Mesenchymal stem cell (in vitro differentiated cells and primary cell): ENCODE results near the gene ATP8A1.

Experiments
- DNase-seq: peaks from one replicate; pipeline ENCODE4 v3.0.0-alpha.2; 2013
- H2AFZ ChIP-seq: one replicate; pipeline ENCODE4 v1.6.1; 2013; ENCODE audit warnings: low read depth, mild to moderate bottlenecking, control low read depth, inconsistent platforms, low read length, moderate library complexity
- H2AK5ac ChIP-seq: 2 replicates; pipeline ENCODE4 v1.6.1; 2013; ENCODE audit warnings: low read length, moderate library complexity, mild to moderate bottlenecking, inconsistent platforms; ENCODE audit not compliant: severe bottlenecking
- H2BK120ac ChIP-seq: one replicate; pipeline ENCODE4 v1.6.1; 2013; ENCODE audit warnings: low read depth, mild to moderate bottlenecking, inconsistent platforms, low read length, moderate library complexity
- H2BK12ac ChIP-seq, 2 experiments: one replicate each; pipeline ENCODE4 v1.6.1; 2013; ENCODE audit warnings: inconsistent platforms in 2 of 2, low read length in 2 of 2, mild to moderate bottlenecking in 2 of 2, moderate library complexity in 2 of 2, control low read depth in 1 of 2
- H2BK15ac ChIP-seq: one replicate; pipeline ENCODE4 v1.6.1; 2013; ENCODE audit warnings: mild to moderate bottlenecking, low read depth, inconsistent platforms; ENCODE audit not compliant: poor library complexity, severe bottlenecking
- H2BK5ac ChIP-seq: 2 replicates; pipeline ENCODE4 v1.6.1; 2013; ENCODE audit warnings: low read depth, mild to moderate bottlenecking, low read length, control low read depth, inconsistent platforms; ENCODE audit not compliant: poor library complexity, severe bottlenecking
- H3K14ac ChIP-seq, 2 experiments: one replicate each; pipeline ENCODE4 v1.6.1; 2013; ENCODE audit warnings: inconsistent platforms in 2 of 2, low read length in 2 of 2, control low read depth in 1 of 2, mild to moderate bottlenecking in 1 of 2, moderate library complexity in 1 of 2
- H3K18ac ChIP-seq, 2 experiments: one replicate each; pipeline ENCODE4 v1.6.1; 2013; ENCODE audit warnings: inconsistent platforms in 2 of 2, low read length in 2 of 2, control low read depth in 1 of 2, low read depth in 1 of 2, mild to moderate bottlenecking in 1 of 2
- H3K23ac ChIP-seq, 2 experiments: one replicate each; pipeline ENCODE4 v1.6.1; 2013; ENCODE audit warnings: inconsistent platforms in 2 of 2, low read length in 2 of 2, mild to moderate bottlenecking in 2 of 2, moderate library complexity in 2 of 2, control low read depth in 1 of 2
- H3K27ac ChIP-seq: 2 replicates; pipeline ENCODE4 v1.5.1; 2013; ENCODE audit warnings: mild to moderate bottlenecking, moderate library complexity, low read length, control low read depth, inconsistent platforms; ENCODE audit not compliant: poor library complexity, severe bottlenecking
- H3K27me3 ChIP-seq, 2 experiments: 2 replicates each; pipeline versions ENCODE4 v1.6.1 to v1.7.0; 2013; ENCODE audit warnings: low read length in 2 of 2, mild to moderate bottlenecking in 2 of 2, moderate library complexity in 2 of 2, control low read depth in 1 of 2, inconsistent platforms in 1 of 2; ENCODE audit not compliant: control insufficient read depth in 1 of 2, insufficient read depth in 1 of 2
- H3K36me3 ChIP-seq, 2 experiments: 2 replicates each; pipeline versions ENCODE4 v1.6.1 to v1.7.0; 2013; ENCODE audit warnings: low read length in 2 of 2, control low read depth in 1 of 2, inconsistent platforms in 1 of 2, low read depth in 1 of 2, mild to moderate bottlenecking in 1 of 2; ENCODE audit not compliant: insufficient read depth in 2 of 2, control insufficient read depth in 1 of 2
- H3K4ac ChIP-seq, 2 experiments: one replicate each; pipeline ENCODE4 v1.6.1; 2013; ENCODE audit warnings: inconsistent platforms in 2 of 2, low read length in 2 of 2, mild to moderate bottlenecking in 2 of 2, moderate library complexity in 2 of 2, control low read depth in 1 of 2, low read depth in 1 of 2
- H3K4me1 ChIP-seq: 2 replicates; pipeline ENCODE4 v1.6.1; 2013; ENCODE audit warnings: low read depth, low read length, control low read depth; ENCODE audit not compliant: control insufficient read depth, insufficient read depth
- H3K4me2 ChIP-seq: 2 replicates; pipeline ENCODE4 v1.6.1; 2013; ENCODE audit warnings: low read length, mild to moderate bottlenecking, inconsistent platforms; ENCODE audit not compliant: poor library complexity, severe bottlenecking
- H3K4me3 ChIP-seq, 2 experiments: 2 replicates each; pipeline versions ENCODE4 v1.5.1 to v1.7.0; 2013; ENCODE audit warnings: low read length in 2 of 2, mild to moderate bottlenecking in 2 of 2, control low read depth in 1 of 2, low read depth in 1 of 2; ENCODE audit not compliant: insufficient read depth in 1 of 2
- H3K79me1 ChIP-seq: replicated peaks from 2 replicates; pipeline ENCODE4 v1.6.1; 2013; ENCODE audit warnings: mild to moderate bottlenecking, control low read depth, low read length, inconsistent platforms; ENCODE audit not compliant: poor library complexity, severe bottlenecking
- H3K9ac ChIP-seq: 2 replicates; pipeline ENCODE4 v1.7.0; 2013; ENCODE audit warnings: mild to moderate bottlenecking, low read length, moderate library complexity
- H3K9me3 ChIP-seq: 2 replicates; pipeline ENCODE4 v1.7.0; 2013; ENCODE audit warnings: mild to moderate bottlenecking, low read length; ENCODE audit not compliant: control insufficient read depth
- H4K8ac ChIP-seq: one replicate; pipeline ENCODE4 v1.6.1; 2013; ENCODE audit warnings: inconsistent platforms, mild to moderate bottlenecking, low read length, moderate library complexity
- H4K91ac ChIP-seq: one replicate; pipeline ENCODE4 v1.6.1; 2013; ENCODE audit warnings: mild to moderate bottlenecking, low read length, inconsistent platforms
- WGBS: methylation state at CpG from one replicate; pipeline ENCODE4 v1.1.7; 2013; ENCODE audit warnings: mixed read lengths; 5-methylcytosine and 5-hydroxymethylcytosine counted together

Gene ATP8A1

GRCh38 chr4:42642845-42643615 lies 13.9 kb downstream of the ATP8A1 start:
- Histone ChIP-seq H4K8ac (no peak overlapping the region), H3K79me1 (peaks cover 1% of the 10 kb centered on the region), H3K18ac (no peak overlapping the region), H3K36me3 (no peaks in the 10 kb centered on the region), H3K27me3 (no peaks in the 10 kb centered on the region), H3K27ac (no peak overlapping the region), H4K91ac (no peak overlapping the region), H3K4me3 (no peak overlapping the region), H2BK15ac (no peak overlapping the region), H2BK120ac (no peak overlapping the region), H2BK12ac (no peak overlapping the region), H2BK5ac (no peak overlapping the region), H3K4ac (no peak overlapping the region), H3K4me1 (no peaks in the 10 kb centered on the region), H2AK5ac (no peak overlapping the region), H3K23ac (no peak overlapping the region), H2AFZ (no peak overlapping the region), H3K9me3 (no peaks in the 10 kb centered on the region), H3K14ac (no peak overlapping the region), H3K4me2 (no peak overlapping the region), H3K9ac (no peak overlapping the region)
- no peak for DNase-seq
- 74% methylated on average over 6 of the region's 7 CpGs for WGBS

GRCh38 chr4:42642101-42642797 lies 14.7 kb downstream of the ATP8A1 start:
- no peaks in the 10 kb centered on the region for H3K36me3 ChIP-seq
- H3K4me3 ChIP-seq, result no peak overlapping the region
- no peak overlapping the region for H3K18ac ChIP-seq
- H2BK12ac ChIP-seq, result no peak overlapping the region
- no peak overlapping the region for H3K4ac ChIP-seq
- no peak overlapping the region for H2BK15ac ChIP-seq
- WGBS, result 73% methylated on average over 7 of the region's 7 CpGs
- no peak overlapping the region for H4K91ac ChIP-seq
- no peak overlapping the region for H2AFZ ChIP-seq
- no peak overlapping the region for H2AK5ac ChIP-seq
- no peak overlapping the region for H3K23ac ChIP-seq
- no peak for DNase-seq
- no peaks in the 10 kb centered on the region for H3K9me3 ChIP-seq
- no peak overlapping the region for H3K27ac ChIP-seq
- no peak overlapping the region for H2BK120ac ChIP-seq
- H3K14ac ChIP-seq, result no peak overlapping the region
- no peak overlapping the region for H2BK5ac ChIP-seq
- H3K4me1 ChIP-seq, result no peaks in the 10 kb centered on the region
- no peak overlapping the region for H4K8ac ChIP-seq
- H3K4me2 ChIP-seq, result no peak overlapping the region
- H3K9ac ChIP-seq, result no peak overlapping the region
- H3K79me1 ChIP-seq, result peaks cover 1% of the 10 kb centered on the region
- peaks cover 0 to 5% of the 10 kb centered on the region in 2 experiments for H3K27me3 ChIP-seq

GRCh38 chr4:42641656-42642055 lies 15.2 kb downstream of the ATP8A1 start:
- WGBS, result 68% methylated on average over 1 of the region's 1 CpG
- DNase-seq, result no peak
- no peak overlapping the region for H3K4me2 ChIP-seq

GRCh38 chr4:42641161-42641560 lies 15.7 kb downstream of the ATP8A1 start:
- H2BK15ac ChIP-seq, result no peak overlapping the region
- no peak overlapping the region for H3K4me3 ChIP-seq
- H3K23ac ChIP-seq, result no peak overlapping the region
- H2AFZ ChIP-seq, result no peak overlapping the region
- H3K79me1 ChIP-seq, result peaks cover 1% of the 10 kb centered on the region
- no peak overlapping the region for H3K18ac ChIP-seq
- no peak overlapping the region for H2BK120ac ChIP-seq
- H2AK5ac ChIP-seq, result no peak overlapping the region
- H2BK12ac ChIP-seq, result no peak overlapping the region
- H3K9me3 ChIP-seq, result no peaks in the 10 kb centered on the region
- no peak overlapping the region for H4K8ac ChIP-seq
- no peak overlapping the region for H4K91ac ChIP-seq
- H3K4me2 ChIP-seq, result no peak overlapping the region
- no peak overlapping the region for H3K14ac ChIP-seq
- H3K27me3 ChIP-seq, result peaks cover 6 to 13% of the 10 kb centered on the region in 2 experiments
- no peaks in the 10 kb centered on the region for H3K4me1 ChIP-seq
- no peak overlapping the region for H3K27ac ChIP-seq
- H2BK5ac ChIP-seq, result no peak overlapping the region
- no peaks in the 10 kb centered on the region for H3K36me3 ChIP-seq
- no peak for DNase-seq
- H3K4ac ChIP-seq, result no peak overlapping the region
- no peak overlapping the region for H3K9ac ChIP-seq

More at GRCh38 chr4:42641656-42642055, 15.2 kb downstream of the ATP8A1 start:
- Histone ChIP-seq H2AK5ac (no peak overlapping the region), H2AFZ (no peak overlapping the region), H4K8ac (no peak overlapping the region), H3K9me3 (no peaks in the 10 kb centered on the region), H2BK120ac (no peak overlapping the region), H3K27ac (no peak overlapping the region), H3K4me3 (no peak overlapping the region), H3K4ac (no peak overlapping the region), H3K18ac (no peak overlapping the region), H2BK15ac (no peak overlapping the region), H4K91ac (no peak overlapping the region), H3K79me1 (peaks cover 1% of the 10 kb centered on the region), H3K36me3 (no peaks in the 10 kb centered on the region), H2BK5ac (no peak overlapping the region), H3K27me3 (peaks cover 5 to 11% of the 10 kb centered on the region in 2 experiments), H3K23ac (no peak overlapping the region), H3K14ac (no peak overlapping the region), H2BK12ac (no peak overlapping the region), H3K4me1 (no peaks in the 10 kb centered on the region), H3K9ac (no peak overlapping the region)
